ENCODE data around the gene SPTBN5.
A peak's percentile ranks its signal among the peaks of the same experiment; 100 is the strongest.

Gene SPTBN5

DNA sequence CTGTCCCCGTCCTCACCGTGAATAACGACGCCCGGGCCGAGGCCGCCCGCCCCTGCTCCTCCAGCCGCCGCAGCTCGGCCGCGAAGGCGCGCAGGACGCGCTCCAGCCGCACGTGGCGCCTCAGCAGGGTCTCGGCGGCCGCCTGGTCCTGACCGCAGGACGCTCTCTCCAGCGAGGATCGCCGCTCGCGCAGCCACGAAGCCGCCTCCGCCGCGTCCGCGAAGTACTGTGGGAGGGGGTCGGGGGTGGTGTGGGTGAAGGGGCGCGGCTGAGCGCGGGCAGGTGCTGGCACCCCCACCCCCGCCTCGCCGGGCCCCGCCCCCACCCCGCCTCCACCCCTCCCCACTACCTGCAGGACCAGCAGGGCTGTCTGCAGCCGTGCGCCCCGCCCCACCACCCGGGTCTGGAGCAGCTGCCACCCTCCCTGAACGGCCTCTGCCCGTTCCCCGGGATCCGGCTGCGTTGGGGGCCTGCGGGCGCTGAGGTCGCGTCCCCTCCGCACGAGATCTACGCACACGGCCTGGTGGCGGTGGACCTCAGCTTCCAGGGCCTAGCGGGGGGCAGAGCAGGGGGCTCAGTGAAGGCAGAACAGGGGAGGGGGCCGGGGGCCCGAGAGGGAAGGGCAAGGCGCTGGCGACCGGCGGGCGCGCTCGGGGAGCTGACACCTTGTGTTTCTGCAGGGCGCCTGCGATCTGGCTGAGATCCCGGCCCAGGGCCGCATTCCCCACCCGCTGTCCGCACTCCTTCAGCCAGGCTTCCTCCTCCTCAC is 11.7 kb downstream of the SPTBN5 start:
- DNase-seq: peak; percentile 28

DNA sequence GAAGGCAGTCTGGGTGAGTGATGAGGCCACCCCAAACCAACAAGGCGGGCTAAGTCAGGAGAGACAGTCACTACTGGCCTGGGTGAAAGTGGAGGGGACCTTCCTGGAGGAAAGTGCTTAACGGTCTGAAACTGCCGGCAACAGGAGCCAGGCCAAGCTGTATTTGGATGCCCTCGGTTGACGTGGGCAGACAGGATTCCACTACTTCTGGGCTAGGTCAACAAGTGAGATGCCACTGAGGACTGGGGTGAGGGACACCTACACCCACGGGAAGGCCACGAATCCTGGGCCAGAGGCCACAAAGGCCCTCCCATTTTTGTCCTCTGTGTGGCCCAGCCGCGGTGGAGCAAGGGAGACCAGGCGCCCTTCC is 12.3 kb downstream of the SPTBN5 start:
- no peak for DNase-seq

DNA sequence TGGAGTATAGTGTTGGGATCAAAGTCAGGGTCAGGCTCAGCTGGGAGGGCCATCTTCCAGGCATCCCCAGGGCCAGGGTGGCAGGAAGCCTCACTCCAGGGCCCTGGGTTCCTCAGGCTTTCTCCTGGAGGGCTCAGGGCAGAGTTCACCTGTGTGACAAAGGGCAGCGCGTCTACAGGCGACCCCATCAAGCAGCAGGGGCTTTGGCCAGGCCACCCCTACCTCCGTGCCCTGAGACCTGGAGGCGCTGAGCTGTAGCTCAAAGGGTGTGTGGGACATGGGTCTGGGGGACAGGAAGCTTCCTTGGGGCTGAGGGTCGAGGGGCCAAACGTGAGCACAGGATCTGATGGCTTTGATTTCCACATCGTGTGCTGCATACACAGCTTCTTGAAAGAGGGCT is 12.8 kb downstream of the SPTBN5 start:
- no peak for DNase-seq

DNA sequence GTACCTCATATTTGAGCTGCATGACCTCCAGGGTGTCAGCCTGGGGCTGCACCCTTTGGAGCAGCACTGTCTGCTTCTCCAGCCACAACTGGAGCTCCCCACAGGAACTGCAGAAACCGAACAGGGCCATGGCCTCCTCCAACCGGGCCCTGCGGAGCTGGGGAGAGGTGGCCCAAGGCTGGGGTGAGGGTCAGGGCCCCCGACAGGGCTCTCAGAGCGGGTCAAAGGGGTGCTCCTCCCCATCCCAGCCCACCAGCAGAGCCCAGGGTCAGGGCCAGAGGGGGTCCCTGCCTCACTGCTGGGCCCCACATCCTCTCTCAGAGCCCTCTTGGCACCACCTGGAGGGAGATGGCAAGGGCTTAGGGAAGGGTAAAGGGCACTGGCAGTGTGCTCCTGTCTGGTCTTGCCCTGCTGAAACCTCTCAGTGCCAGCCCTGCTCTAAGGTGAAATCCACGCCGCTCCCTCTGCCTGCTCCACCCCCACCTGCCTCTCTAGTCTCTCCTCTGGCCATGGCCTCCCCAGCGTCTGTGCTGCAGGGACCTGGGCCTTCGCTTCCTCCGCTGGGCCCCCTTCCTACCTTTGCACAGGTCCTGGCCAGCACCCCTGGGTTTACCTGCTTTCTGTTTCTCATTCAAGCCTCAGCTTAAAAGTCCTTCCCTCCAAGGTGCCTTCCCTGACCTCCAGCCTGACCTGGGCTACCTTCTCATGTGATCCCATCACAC is 13.5 kb downstream of the SPTBN5 start:
- no peak for DNase-seq

DNA sequence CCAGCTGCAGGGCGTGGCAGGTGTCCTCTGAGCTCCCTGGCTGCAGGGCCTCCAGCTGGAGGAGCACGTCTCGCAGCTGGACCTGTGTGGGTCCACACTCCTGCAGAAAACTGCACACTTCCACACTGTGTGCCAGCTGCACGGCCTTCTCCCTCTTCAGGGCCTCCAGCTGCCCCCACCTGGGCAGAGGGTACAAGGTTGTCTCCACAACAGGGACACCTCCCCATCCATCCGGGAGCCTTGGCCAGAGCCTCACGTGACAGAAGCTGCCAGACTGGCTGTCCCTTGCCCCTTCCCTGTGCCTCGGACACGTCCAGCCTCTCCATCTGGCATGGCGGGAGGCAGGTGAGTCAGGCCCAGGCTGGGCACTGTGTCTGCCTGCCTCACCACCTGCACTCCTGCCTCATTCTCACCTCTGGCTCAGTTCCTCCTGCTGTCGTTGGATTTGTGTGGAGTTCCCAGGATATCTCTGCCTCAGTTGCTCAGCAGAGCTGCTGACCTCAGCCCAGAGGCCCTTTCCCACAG is 14.5 kb downstream of the SPTBN5 start:
- DNase-seq: no peak

DNA sequence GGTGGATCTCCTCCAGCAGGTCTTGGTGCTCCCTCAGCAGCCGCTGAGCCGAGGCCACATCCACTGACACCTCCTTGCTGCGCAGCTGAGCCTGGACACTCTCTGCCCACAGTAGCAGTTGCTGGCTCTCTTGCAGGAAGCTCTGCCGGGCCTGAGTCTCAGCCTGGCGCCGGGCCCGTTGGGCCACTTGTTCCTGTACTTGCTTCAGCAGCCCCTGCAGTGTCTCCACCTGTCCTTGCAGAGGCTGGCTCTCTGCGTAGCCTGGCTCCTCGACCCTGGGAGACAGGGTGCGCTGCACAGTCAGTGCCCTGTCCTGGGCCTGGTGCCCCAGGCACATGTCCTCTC is 15.5 kb downstream of the SPTBN5 start:
- no peak for DNase-seq

DNA sequence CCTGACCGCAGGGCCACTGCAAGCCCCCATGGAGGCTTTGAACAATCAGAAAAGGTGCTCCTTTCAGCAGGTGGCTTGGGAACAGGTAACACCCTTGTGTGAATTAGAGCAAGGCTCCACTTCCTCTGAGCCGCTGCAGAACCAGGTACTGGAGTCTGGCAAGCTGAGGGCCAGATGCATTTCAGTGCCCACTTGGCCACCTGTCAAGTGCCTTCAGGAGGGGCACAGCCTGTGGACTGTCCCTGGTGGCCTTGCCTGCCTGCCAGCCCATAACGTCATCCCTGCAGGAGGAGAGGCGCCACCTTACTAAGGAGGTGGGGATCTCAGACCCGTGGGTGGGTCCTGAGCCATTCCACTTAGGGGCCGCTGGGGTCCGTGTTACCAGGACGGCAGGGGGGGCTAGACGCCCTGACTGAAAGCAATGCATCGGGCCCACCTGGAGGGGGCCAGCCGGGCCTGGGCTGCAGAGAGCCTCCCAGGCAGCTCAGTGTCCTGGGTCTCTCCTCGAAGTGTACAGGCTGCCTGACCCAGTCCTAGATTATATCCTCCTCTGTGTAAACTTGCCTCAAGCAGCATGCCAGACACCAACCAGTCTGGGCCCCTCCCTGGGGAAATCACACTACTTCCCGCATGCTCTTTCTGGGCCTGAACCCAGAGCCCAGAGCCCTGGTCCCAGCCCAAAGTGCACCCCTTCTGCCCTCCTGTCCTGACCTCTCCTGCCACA is 16.1 kb downstream of the SPTBN5 start:
- no peak for DNase-seq

DNA sequence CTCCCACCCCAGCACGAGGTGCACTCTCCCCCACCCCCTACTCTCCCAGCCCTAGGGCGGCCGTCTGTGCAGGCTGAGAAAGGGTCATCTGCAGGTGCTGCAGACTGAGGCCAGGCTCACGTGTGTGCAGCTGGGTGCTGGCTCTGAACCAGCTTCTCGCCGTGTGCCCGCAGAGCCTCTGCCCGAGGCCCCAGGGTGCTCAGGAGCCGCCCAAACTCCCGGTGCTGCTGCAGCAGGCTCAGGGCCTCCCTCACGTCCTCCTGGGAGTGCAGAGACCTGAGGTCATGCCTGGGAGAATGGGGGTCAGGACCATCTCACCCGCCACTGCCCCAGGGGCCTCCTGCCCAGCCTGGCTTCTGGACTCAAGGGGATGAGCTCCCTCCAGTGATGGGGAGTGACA is 17.2 kb downstream of the SPTBN5 start:
- DNase-seq: no peak

DNA sequence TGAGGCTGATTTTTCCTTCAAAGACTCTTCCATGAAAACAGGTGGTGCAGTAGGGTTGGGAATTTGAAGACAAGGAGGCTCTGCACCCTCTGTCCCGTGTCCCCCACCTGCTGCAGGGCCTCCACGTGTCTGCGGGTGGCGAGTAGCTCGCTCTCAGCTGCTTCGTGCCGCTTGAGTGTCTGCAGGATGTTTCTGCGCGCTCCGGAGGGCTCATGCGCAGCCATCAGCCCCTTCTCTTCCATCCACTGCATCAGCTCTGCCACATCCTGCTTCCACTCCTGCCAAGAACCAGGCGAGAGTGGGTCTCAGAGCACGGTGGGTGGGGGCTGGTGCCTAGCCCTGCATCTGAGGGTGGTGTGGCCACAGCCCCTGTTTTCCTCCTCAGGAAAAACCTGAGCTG is 17.8 kb downstream of the SPTBN5 start:
- no peak for DNase-seq

DNA sequence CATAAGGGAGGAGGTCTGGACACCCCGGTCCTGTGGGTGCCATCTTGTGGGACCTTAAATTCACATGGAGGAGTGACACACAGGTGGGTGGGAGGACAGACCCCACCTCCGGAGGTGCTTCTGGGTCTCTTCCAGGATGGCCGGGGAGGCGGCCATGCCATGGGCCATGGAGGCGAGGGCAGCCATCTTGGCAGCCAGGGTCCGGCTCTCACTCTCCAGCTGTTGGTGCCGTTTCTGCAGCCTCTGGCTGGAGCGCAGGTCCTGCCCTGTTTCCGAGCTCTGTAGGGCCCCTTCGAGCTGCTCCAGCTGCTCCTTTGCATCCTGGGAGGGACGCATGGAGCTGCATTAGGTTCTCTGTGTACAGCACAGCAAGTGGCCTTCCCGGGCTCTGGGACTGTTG is 19.1 kb downstream of the SPTBN5 start:
- DNase-seq: no peak

DNA sequence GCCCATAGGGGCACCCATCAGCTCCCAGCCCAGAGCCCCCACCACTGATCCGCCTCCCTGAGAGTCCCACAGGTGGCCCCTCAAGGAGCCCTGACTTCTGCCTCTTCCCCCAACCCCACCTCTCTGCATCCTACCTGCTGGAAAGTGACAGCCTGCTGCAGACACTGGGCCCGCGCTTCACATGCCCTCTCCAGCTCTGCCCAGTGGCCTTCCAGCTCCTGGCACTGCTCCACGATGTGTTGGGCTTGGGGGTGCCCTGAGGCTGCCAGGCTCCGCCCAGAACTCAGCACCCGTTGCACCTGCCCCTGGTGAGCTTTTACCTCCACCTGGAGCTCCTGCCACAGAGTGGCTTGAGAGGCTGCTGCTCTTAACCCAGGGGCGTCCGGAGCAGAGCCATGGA is 20.1 kb downstream of the SPTBN5 start:
- DNase-seq: no peak

DNA sequence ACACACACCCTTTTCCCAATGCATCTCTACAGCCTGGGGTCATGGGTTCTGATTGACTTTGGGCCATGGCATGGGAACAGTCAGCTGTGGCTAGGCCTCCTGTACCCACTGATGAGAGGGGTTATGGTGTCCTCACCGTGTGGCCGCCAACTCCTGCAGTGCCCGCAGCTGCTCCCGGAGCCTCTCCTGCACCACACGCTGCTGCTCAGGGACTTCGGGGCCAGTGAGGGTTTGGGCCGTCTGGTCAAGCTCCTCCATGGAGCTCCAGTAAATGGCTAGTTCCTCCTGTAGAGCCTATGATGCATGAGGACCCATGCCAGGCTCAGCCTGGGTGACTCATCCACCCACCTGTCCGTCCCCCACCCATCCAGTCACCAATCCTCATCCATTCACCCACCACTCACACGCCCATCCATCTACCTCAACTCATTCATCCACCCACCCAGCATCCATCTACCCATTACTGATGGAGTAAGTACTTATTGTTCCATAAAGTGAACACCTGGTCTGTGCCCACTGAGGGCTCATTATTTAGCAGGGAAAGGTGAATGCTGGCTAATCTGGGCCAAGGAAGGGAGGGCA is 21.6 kb downstream of the SPTBN5 start:
- DNase-seq: no peak

DNA sequence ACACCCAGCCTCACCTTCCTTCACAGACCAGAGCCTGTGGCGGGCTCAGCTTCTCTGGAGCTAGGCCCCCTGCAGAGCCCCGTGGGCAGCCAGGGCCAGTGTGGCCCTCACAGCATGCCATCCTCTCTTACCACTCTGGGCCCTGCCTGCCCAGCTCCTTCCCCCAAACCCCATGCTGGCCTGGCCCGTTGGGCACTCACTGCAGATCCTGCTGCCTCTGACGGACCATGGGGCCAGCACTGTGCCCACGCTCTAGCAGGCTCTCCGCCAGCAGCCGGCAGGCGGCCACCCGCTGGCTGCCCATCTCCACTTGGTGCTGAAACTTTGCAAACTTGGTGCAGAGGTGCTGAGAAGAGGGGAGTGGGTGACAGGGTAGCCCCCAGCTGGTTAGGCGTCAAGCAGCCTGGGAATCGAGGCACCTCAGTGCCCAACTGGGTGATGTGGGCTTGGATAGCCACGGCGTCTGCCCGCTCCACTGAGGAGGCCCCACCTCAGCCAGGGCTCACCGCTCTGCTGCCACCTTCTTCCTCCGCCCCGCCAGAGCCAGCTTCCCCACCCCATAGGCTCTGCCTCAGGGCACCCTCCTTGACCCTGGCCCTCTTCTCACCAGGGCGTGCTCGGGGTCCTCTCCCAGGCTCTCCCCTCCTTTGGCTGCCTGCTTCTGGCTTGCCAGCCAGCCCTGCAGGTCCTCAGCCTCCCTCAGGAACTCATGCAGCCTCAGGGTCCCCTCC is 22.5 kb downstream of the SPTBN5 start:
- DNase-seq: no peak

DNA sequence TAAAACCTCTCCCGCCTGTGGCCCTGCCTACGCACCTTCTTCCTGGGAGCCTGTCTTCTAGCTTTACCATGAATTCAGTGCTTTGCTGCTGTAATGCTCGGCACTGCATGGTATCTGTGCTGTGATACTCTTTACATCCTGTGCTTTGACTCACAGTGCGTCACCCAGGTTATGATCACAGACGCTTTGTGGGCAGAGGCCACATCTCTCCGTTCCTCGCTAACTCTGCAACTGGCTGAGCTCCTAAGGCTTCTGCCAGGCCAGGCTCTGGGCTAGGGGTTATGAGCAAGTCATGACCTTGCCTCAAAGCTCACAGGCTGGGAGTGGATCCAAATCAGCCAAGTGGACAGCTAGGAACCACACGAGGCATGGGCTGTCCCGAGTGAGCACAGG is 23.2 kb downstream of the SPTBN5 start:
- DNase-seq: peak; percentile 66

DNA sequence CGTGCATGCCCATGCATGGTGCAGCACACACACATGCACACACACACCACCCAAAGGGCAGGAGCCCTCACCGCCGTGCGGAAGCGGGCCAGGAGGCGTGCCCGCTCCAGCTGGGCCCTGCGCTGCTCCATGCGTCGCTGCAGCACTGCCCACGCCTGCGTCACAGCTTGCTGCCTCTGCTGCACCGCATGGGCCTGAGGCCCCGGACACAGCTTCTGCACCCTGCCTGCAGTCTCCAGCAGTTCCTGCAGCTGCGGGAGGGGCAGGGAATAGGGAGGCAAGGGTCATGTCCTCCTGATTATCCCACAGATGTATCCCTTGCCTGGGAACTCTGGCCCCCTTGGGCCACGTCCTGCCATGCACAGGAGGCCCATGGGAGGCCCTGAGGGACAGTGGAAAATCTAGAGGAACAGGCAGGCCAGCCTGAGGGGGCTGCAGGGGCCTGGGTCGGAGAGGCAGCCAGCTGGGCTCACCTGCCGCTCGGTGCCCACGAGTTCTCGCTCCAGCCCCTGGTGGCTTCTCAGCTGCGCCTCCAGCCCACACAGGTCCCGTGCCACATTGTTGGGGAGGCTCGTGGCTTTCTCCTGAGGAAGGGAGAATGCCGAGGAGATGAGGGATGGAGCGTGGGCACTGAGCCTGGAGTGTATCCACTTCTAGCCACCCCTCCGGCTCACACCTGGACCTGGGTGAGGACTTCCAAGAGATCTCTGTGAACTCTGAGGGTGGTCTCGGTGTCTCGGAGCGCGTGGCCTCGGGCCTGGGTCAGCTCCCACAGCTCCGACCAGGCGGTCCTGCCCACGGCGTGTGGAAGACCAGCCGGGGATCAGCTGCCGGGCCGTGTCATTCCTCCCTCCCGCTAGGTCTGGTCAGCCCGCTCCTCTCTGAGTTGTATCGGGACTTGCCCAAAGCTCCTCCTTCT is 23.8 kb downstream of the SPTBN5 start:
- DNase-seq: no peak

DNA sequence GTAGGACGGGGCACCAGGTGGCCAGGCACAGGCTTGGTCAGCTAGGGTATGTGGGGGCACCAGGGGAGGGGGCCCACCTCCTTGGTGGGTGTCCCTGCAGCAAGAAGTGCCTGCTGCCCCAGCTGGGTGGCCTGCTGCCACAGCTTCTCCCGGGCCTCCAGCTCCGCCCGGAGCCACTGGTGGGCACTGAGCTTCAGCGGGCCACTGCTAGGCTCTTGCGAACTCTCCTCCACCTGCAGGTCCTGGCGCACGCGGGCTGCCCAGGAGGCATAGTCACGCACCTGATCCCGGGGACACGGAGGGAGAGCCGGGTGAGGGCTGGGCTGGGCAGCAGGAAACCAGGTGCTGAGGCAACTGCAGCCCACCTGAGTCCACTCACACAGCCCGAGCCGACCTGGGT is 25.5 kb downstream of the SPTBN5 start:
- DNase-seq: no peak

DNA sequence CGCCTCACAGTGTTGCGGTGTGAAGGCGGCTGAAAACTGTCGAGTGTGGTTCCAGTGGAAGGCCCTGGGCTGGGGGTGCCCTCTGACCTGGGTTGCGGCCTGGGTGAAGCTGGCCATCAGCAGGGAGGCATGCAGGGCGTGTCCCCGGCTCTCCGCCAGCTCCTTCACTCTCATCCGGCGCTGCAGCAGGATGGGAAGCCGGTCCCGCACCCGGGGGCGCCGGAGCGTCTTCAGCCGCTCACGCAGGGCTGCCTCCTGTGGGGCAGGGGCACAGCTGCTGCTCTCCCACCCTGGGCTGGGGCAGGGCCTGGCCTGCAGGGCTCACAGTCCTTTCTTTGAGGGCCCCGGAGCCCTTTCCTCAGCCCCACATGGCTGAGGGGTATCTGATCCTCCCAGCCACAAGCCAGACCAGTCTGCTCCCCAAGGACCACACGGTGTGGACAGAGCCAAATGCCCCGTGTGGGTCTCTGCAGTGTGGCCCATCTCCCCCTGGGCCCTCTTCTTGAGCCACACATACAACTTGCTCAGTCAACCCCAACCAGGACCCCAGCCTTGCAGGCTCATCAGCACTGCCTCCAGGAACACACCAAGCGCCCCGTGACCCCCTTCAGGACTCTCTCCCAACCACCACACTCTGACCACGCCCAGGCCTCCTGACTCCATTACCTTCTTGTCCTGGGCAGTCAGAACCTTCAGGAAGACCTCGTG is 26.8 kb downstream of the SPTBN5 start:
- DNase-seq: no peak

DNA sequence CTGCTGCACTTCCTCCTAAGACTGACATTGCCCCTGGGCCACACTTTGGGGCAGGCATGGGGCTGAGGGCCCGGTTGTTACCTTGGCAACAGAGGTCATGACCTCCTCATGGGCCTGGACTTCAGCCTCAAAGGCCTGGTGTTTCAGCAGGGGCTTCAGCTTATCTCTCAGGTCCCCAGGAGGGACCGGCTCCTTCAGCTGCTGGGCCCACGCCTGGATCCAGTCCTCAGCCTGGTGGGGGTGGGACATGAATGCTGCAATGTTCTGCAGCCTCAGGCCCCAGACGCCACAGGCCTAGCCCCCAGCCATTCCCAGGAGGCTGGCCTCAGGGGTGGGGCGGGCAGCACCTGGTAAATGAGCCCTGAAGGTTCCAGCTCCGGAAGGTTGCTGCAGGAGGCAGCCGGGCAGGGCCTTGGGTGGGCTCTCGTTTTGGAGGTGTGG is 27.6 kb downstream of the SPTBN5 start:
- no peak for DNase-seq

DNA sequence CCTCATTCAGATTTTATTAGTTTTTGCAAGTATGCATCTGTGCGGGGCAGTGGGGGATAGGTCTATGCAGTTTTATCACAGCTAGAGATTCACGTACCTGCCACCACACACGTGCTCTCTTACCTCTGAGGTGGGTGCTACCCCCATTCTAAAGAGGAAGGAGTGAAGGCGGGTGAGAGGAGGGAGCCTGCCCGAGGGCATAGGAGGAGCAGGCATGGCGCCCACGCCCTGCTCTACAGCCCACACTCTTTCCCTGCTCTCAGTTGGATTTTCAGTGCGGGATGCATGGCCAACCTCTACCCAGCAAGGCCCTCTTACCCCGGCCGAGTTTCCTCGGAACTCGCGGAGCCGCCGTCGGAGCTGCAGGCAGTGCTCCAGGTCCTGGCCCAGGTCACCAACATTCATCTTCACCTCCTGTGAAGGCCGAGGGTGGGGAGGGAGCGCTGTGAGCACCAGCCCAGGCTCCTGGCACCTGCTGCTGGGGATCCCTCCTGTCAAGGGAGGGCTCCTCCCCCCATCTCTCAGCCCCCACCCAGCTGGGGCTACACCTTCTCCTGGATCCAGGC is 28.3 kb downstream of the SPTBN5 start:
- no peak for DNase-seq

DNA sequence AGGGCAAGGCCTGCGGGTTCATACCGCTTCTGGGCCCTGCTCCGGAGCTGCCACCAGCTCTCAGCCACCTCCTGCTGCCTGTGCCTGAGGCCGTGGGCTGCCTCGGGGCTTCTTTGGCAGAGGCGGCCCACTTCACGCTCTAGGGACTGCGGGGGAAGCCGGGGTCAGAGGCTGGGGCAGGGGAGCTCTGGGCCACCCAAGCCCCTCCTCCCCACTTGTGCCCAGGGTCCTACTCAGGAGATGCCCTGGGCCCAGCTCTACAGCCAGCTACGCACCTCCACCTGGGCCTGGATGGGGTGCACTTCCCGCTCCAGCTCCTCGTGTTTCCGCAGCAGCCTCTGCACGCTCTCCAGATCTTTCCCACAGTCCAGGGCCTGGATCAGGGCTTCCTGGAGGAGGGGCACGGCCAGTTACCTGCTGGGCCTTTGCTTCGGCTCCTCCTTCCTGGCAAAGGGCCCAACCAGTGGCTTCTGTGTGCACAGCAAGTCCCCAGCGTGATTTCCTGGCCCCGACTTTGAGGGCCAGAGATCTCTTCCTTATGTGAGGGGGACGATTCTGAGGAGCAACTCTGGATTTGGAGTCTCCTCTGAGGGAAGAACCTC is 31.2 kb downstream of the SPTBN5 start:
- DNase-seq: no peak

Data from CD4-positive, alpha-beta T cell treated with Interleukin-6 for 4 hours (primary cell).